ENCODE data around the gene MAML2.

GRCh38 chr11:96067160-96067559 is 275.8 kb downstream of the MAML2 start:
- no peak for TF ChIP-seq CTCF (IDR thresholded peaks at IDR 0.05)
- TF ChIP-seq POLR2A (IDR thresholded peaks at IDR 0.05): no peak

Data from esophagus squamous epithelium (tissue), 4 donors.